Amniotic epithelial cell (primary cell): ENCODE results near the gene SIN3B.

Experiments used
- DNase-seq: peaks from one replicate; pipeline ENCODE4 v3.0.0-alpha.2; 2010; ENCODE audit warnings: low read depth

The SIN3B gene

DNA sequence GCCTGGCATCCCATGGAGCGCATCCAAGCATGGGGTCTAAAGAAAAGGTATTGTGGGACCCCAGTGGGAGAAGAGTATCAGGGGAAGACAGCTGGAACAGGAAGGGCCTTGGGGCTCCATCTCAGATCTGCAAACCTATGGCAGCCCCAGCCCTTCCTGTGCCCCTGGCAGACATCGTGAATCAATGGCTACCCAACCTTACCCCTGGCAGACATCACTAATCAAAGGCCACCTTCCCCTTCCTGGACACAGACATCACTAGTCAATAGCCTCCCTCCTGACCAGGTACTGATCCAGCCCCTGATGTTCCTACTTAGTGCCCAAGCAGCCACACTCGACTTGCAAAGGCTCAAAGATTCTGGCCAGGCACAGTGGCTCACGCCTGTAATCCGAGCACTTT is 75.4 kb downstream of the SIN3B start:
- no peak for DNase-seq

DNA sequence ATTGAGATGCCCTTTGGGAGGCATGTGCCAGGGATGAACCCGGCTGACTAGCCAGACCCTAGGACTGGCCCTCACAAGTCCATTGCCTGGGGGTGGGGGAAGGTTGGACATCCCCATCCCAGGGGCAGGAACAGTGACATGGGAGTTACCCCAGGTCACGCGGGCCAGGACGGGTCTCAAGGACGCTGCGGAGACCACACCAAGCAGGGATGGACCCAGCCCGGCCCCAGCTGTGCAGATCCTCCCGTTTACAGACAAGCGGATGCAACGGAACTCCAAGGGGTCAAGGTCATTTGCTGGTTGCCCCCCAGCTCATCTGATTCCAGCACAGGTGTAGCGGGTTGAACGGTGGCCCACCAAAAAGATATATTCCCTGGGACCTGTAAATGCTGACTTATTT is 79.6 kb downstream of the SIN3B start:
- DNase-seq, result no peak

DNA sequence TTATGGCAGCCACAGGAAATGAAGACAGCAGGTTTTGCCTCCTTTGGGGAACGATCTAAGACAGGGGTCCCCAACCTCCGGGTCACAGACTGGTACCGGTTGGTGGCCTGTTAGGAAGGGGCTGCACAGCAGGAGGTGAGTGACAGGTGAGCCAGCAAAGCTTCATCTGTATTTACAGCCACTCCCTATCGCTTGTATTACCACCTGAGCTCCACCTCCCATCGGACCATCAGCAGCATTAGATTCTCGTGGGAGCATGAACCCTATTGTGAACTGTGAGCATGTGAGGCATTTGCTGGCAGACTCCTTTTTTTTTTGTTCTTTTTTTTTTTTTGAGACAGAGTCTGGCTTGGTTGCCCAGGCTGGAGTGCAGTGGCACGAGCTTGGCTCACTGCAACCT is 81.8 kb downstream of the SIN3B start:
- DNase-seq, result no peak

DNA sequence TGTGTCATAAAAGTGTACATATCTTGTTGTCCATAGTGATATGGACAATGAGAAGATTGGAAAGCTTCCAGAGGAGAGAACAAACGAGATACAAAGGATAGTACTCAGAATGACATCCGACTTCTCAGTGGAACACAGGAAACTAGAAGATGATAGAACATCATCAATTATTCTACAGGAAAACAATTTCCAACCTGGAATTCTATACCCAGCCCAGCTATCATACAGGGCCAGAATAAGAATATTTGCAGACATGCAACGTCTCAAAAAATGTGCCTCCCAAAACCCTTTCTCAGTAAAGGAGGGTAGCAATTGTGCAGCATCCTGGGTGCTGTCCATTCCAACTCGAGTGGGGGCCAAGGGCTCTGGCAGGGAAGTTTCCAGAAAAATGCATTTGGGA is 83.6 kb downstream of the SIN3B start:
- DNase-seq, result no peak

DNA sequence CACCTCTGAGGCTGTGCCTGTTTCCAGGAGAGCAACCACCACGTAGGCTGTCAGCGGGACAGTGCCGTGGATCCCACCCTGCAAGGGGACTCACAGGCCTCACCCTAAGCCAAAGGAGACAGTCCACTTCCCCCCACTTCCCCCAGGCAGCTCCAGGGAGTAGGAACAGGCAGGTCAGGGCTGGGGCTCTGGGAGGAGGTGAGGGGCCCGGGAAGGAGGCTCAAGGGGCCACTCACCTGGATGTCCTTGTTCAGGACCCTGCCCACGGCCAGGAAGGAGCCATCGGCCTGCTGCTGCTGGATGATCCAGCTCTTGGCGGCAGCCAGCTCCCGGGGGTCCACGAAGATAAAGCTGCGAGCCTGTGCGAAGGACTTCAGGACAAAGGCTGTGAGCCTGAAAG is 85.2 kb downstream of the SIN3B start:
- no peak for DNase-seq

DNA sequence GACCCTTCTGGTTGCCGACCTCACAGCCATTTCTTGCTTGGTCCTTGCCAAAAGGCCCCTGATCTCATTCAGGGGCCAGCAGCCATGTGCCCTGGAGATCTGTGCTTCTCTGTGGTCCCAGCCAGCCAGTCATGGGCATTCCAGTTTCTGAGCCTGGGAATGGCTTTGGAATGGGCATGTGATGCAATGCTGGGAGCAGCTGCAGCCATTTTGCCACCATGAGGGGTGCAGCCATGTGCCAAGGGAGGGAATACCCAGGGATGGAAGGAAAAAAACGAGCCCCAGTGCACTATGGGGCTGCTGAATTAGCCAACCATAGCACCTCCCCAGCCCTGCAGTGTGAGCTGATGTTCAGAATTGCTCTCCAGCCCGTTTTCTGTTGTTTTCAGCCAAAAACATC is 85.9 kb downstream of the SIN3B start:
- no peak for DNase-seq

DNA sequence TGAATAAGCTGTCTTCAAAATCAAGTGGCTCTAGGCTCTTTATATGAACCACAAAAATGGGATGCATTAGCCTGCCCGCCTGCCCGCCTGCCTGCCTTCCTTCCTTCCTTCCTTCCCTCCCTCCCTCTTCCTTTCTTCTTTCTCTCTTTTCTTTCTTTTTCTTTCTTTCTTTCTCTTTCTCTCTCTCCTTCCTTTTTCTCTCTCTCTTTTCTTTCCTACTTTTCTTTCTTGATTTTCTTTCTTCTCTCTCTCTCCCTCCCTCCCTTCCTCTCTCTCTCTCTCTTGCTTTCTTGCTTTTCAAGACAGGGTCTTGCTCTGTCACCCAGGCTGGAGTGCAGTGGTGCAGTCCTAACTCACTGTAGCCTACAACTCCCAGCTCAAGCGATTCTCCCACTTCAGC is 86.5 kb downstream of the SIN3B start:
- no peak for DNase-seq

DNA sequence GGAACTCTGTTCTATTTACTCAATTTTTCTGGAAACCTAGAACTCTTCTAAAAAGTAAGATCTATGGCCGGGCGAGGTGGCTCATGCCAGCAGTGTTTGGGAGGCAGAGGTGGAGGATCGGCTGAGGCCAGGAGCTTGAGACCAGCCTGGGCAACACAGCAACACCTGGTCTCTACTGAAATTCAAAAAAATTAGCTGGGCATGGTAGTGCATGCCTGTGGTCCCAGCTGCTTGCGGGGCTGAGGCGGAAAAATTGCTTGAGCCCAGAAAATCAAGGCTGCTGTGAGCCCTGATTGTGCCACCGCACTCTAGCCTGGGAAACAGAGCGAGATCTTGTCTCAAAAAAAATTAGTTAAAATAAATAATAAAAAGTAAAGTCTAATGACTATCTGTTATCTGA is 88.2 kb downstream of the SIN3B start:
- no peak for DNase-seq

DNA sequence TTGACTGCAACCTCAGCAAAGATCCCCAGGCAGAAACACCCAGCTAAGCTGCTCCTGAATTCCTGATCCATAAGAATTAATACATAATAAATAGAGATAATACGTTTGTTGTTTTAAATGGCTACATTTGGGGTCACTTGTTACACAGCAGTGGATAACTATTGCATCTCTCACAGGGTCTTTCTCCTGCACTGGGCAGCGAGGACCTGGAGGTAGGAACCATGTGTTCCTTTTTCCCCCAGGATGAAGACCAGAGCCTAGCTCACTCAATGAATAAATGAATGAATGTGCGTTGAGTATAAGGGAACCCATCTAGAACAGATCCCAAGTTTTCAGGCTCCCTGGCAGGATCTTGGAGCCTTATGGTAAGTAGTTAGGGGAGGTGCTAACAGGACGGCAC is 90.3 kb downstream of the SIN3B start:
- no peak for DNase-seq

DNA sequence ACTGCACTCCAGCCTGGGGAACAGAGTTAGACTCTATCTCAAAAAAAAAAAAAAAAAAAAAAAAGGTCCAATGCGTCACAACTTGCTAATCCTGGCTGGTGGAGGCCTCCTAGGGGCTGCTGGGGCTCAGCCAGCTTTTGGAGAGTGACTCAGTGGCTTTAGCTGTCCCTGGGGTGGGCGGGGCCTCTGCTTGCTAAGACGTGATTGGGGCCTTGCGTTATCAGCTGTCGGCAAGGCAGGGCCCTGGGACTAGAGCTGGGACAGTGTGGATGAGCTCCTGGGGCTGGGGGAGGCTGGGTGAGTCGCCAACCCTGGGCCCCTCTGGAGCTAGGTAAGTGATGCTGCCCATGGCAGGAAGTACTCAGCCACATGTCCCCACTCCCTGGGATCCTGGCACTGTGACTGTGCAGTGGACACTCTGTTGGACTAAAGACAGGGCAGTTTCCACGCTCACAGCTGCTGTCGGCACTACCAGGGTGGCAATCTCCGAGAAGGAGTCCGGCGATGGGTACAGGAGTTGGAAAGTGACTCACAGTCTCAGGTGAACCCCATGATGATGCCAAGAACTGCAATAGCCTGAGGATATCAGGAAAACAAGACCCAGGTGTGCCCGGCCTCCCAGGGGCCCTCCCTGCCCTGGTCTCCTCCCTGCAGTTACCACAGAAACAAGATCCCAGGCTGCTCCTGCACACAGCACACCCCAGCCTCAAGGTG is 91.8 kb downstream of the SIN3B start:
- peak; percentile 84 for DNase-seq

DNA sequence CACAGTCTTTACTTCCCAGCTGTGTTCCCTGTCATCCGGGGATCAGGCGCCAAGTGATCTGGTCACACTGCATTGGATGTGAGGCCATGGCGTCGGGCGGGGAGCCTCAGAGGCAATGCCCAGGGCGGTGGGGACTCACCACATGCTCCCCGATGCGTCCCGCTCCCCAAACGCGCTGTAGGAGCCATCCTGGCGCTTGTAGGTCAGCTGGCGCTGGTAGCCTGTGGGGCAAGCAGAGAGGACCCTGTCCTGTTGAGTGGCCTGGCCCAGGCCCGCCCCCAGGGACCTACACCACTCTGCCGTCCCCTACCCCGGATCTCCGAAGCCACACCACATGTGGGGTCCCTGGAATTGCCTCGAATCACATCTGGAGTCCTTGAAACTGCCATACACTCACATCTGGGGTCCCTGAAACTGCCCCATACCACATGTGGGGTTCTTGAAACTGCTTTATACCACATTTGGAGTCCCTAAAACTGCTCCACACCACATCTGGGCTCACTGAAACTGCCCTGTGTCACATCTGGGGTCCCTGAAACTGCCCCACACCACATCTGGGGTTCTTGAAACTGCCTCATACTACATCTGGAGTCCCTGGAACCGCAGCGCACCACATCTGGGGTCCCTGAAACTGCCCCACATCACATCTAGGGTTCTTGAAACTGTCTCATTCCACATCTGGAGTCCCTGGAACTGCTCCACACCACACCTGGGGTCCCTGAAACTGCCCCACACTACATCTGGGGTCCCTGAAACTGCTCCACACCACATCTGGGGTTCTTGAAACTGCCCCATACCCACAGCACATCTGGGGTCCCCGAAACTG is 92.8 kb downstream of the SIN3B start:
- DNase-seq, result no peak

DNA sequence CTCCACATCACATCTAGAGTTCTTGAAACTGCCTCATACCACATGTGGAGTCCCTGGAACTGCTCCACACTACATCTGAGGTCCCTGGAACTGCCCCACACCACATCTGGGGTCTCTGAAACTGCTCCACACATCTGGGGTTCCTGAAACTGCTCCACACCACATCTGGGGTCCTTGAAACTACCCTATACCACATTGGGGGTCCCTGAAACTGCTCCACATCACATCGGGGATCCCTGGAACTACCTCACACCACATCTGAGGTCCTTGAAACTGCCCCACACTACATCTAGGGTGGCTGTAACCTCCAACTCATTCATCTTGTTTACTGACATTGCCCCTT is 93.4 kb downstream of the SIN3B start:
- no peak for DNase-seq

DNA sequence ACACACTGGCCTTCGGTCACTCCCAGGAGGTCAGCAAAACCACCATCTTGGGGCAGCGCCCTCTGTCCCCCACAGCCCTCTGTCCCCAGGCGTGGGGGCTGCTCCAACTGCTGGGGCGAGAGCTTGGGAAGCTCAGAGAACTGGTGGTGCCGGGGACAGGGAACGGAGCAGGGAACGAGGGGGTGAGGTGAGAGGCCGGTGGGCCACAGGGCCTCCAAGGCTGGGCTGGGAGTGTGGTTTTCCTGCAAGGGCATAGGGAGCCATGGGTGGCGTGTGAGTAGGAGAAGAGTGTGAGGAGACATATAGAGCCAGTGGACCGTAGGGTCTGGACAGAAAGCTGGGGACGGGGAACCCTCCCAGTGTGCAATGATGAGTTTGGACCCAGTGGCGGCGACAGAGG is 93.8 kb downstream of the SIN3B start:
- DNase-seq, result no peak

DNA sequence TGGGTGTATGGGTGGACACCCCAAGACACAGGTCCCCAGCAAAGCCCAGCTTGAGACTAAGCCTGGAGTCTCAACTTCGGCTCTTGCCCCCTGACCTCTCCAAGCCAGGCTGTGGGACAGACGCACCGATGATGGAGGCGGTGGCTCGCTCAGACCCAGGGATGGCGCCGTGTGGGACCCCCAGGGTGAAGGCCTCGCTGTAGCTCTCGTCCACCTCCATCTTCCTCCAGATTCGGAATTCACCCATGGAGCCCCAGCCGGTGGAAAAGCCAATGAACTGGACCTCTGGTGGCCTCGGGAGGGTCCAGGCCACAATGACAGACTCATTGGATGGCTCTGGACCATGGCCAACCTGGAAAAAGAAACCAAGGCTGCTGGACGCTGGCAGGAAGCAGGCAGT is 98.7 kb downstream of the SIN3B start:
- no peak for DNase-seq

DNA sequence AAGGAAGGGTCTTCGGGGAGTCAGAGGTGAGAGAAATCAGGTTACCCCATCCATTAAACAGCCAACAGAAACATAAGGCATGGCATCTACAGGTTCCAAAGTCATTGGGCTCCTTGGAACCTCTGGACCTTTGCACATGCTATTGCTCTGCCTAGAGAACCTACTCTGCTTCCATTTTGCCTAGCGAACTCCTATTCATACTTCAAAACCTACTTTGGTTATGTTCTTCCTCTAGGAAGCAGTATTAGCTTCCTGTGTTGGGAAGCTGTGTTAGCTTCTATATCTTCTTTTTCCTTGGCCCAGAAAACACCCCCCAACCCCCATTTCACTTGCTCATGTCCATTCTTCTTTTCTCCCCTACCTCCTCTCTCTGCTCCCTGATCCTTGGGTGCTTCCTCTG is 99.2 kb downstream of the SIN3B start:
- no peak for DNase-seq

DNA sequence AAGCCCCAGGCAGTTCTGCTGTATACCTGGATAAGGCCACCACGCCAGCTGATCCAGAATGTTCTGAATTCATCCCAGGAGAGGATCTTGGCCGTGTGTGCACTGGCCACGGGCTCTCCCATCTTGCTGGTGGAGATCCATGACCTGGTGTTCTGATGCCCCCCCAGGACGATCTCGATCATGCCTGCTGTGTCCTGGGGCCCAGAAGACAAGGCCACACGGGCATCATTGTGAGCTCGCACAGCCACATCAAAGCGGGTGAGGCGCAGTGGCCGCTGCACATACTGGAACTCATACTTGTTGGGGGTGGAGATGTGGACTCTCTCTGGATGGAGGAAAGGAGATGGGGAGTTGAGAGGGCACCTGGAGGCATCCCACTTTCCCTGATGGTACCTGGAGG is 99.7 kb downstream of the SIN3B start:
- DNase-seq, result no peak
